HEK293 (cell line): ENCODE data around the gene PALM2AKAP2.
A peak's percentile ranks its signal among the peaks of the same experiment; 100 is the strongest.

Experiments
- AEBP2 ChIP-seq: fragments of 450-650 bp; formaldehyde crosslinking; IDR thresholded peaks from 2 replicates; pipeline ENCODE4 v1.5.1; 2016; ENCODE audit warnings: missing biosample characterization, missing genetic modification characterization, borderline replicate concordance
- CTCF ChIP-seq: fragments of 450-650 bp; formaldehyde crosslinking; IDR thresholded peaks from 2 replicates; pipeline ENCODE4 v1.5.1; 2016; ENCODE audit warnings: missing biosample characterization, missing genetic modification characterization
- GLI2 ChIP-seq: fragments of 450-650 bp; formaldehyde crosslinking; IDR thresholded peaks from 2 replicates; pipeline ENCODE4; 2017; ENCODE audit warnings: missing biosample characterization, missing genetic modification characterization, low read depth, borderline replicate concordance
- HOXA7 ChIP-seq: sonication (generic); formaldehyde crosslinking; IDR thresholded peaks from 2 replicates; pipeline ENCODE4 v1.8.1; 2022; ENCODE audit warnings: missing genetic modification reagents, borderline replicate concordance
- KLF8 ChIP-seq: fragments of 450-650 bp; formaldehyde crosslinking; IDR thresholded peaks from 2 replicates; pipeline ENCODE4 v1.5.1; 2016; ENCODE audit warnings: missing biosample characterization, missing genetic modification characterization
- PRDM10 ChIP-seq: fragments of 450-650 bp; formaldehyde crosslinking; IDR thresholded peaks from 2 replicates; pipeline ENCODE4 v1.5.1; 2016; ENCODE audit warnings: missing biosample characterization, missing genetic modification characterization
- YY1 ChIP-seq: fragments of 450-650 bp; formaldehyde crosslinking; IDR thresholded peaks from 2 replicates; pipeline ENCODE4 v1.5.1; 2018; ENCODE audit warnings: missing biosample characterization, missing genetic modification characterization
- ZBTB20 ChIP-seq: fragments of 450-650 bp; formaldehyde crosslinking; IDR thresholded peaks from 2 replicates; pipeline ENCODE4 v1.5.1; 2016; ENCODE audit warnings: missing biosample characterization, missing genetic modification characterization
- ZNF10 ChIP-seq: fragments of 450-650 bp; formaldehyde crosslinking; IDR thresholded peaks from 2 replicates; pipeline ENCODE4 v1.5.1; 2017; ENCODE audit warnings: missing biosample characterization, missing genetic modification characterization
- ZNF324 ChIP-seq: fragments of 450-650 bp; formaldehyde crosslinking; IDR thresholded peaks from 2 replicates; pipeline ENCODE4 v1.5.1; 2016; ENCODE audit warnings: missing biosample characterization, missing genetic modification characterization
- ZNF473 ChIP-seq: fragments of 450-650 bp; formaldehyde crosslinking; IDR thresholded peaks from 2 replicates; pipeline ENCODE4 v1.5.1; 2017; ENCODE audit warnings: missing biosample characterization, missing genetic modification characterization
- ZNF501 ChIP-seq: fragments of 450-650 bp; formaldehyde crosslinking; IDR thresholded peaks from 2 replicates; pipeline ENCODE4 v1.5.1; 2016; ENCODE audit warnings: missing biosample characterization, missing genetic modification characterization
- ZNF544 ChIP-seq: fragments of 450-650 bp; formaldehyde crosslinking; IDR thresholded peaks from 2 replicates; pipeline ENCODE4 v1.5.0; 2017; ENCODE audit warnings: missing biosample characterization, missing genetic modification characterization
- ZNF548 ChIP-seq: fragments of 450-650 bp; formaldehyde crosslinking; IDR thresholded peaks from 2 replicates; pipeline ENCODE4 v1.5.1; 2016; ENCODE audit warnings: missing biosample characterization, missing genetic modification characterization
- ZNF555 ChIP-seq: fragments of 450-650 bp; formaldehyde crosslinking; conservative IDR thresholded peaks from 2 replicates; pipeline ENCODE4 v1.5.1; 2017; ENCODE audit warnings: missing biosample characterization, mild to moderate bottlenecking, missing genetic modification characterization, inconsistent platforms
- ZNF658 ChIP-seq: fragments of 450-650 bp; formaldehyde crosslinking; IDR thresholded peaks from 2 replicates; pipeline ENCODE4; 2016; ENCODE audit warnings: missing biosample characterization, missing genetic modification characterization
- ZNF707 ChIP-seq: fragments of 450-650 bp; formaldehyde crosslinking; IDR thresholded peaks from 2 replicates; pipeline ENCODE4 v1.5.1; 2016; ENCODE audit warnings: missing biosample characterization, missing genetic modification characterization
- ZNF785 ChIP-seq: fragments of 450-650 bp; formaldehyde crosslinking; IDR thresholded peaks from 2 replicates; pipeline ENCODE4 v1.5.1; 2016; ENCODE audit warnings: missing biosample characterization, missing genetic modification characterization
- ZNF837 ChIP-seq: fragments of 450-650 bp; formaldehyde crosslinking; IDR thresholded peaks from 2 replicates; pipeline ENCODE4 v1.5.1; 2016; ENCODE audit warnings: missing biosample characterization, missing genetic modification characterization
- TF ChIP-seq, protein P1 (sequence below): fragments of 450-650 bp; formaldehyde crosslinking; IDR thresholded peaks from 2 replicates; pipeline ENCODE4 v1.5.1; 2017; ENCODE audit warnings: missing biosample characterization, missing genetic modification characterization
- TF ChIP-seq, protein P2 (sequence below): fragments of 450-650 bp; formaldehyde crosslinking; IDR thresholded peaks from 2 replicates; pipeline ENCODE4 v1.5.1; 2016; ENCODE audit warnings: missing biosample characterization, missing genetic modification characterization
- TF ChIP-seq, protein P3 (sequence below): fragments of 450-650 bp; formaldehyde crosslinking; IDR thresholded peaks from 2 replicates; pipeline ENCODE4 v1.5.1; 2016; ENCODE audit warnings: missing biosample characterization, missing genetic modification characterization
- TF ChIP-seq, protein P4 (sequence below): fragments of 450-650 bp; formaldehyde crosslinking; IDR thresholded peaks from 2 replicates; pipeline ENCODE4 v1.5.1; 2016; ENCODE audit warnings: missing biosample characterization, missing genetic modification characterization
- TF ChIP-seq, protein P5 (sequence below): fragments of 450-650 bp; formaldehyde crosslinking; optimal IDR thresholded peaks from 2 replicates; pipeline ENCODE3; 2016; ENCODE audit warnings: missing biosample characterization, mild to moderate bottlenecking, missing genetic modification characterization

The PALM2AKAP2 gene

DNA sequence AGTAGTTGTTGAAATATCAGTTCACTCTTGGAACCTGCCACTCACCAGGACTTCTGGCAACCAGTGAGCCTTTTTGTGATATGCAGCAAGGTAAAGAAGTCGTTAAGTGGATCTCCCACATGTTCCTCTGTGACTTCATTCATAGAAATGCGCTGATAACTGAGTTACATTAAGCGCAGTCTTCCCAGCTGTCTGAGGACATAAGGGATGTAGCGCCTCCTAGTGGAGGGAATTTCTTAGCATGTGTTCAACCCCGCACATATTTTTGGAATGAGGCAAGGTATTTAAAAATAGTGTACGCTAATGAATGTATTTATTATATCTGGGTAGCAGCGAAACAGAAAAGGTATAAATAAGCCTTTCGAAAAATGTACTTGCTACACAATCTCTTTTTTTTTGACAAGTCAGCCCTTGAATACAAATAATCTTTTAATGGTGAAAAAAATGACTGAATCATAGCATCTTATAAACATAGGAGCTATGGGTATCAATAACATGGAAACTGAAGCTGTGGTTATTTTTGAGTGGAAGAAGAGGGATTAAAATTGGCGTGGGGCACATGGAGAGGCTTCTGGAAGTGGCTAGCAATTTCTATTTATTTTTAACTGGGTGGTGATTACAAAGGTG, 38.0 kb downstream of the PALM2AKAP2 start (continued):
- TF ChIP-seq, protein P1, sequence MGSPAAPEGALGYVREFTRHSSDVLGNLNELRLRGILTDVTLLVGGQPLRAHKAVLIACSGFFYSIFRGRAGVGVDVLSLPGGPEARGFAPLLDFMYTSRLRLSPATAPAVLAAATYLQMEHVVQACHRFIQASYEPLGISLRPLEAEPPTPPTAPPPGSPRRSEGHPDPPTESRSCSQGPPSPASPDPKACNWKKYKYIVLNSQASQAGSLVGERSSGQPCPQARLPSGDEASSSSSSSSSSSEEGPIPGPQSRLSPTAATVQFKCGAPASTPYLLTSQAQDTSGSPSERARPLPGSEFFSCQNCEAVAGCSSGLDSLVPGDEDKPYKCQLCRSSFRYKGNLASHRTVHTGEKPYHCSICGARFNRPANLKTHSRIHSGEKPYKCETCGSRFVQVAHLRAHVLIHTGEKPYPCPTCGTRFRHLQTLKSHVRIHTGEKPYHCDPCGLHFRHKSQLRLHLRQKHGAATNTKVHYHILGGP (tag by site-specific recombination) = no peak
- TF ChIP-seq ZNF548 (tag by site-specific recombination) = no peak
- TF ChIP-seq ZNF658 (tag by site-specific recombination) = no peak
- TF ChIP-seq, protein P2, sequence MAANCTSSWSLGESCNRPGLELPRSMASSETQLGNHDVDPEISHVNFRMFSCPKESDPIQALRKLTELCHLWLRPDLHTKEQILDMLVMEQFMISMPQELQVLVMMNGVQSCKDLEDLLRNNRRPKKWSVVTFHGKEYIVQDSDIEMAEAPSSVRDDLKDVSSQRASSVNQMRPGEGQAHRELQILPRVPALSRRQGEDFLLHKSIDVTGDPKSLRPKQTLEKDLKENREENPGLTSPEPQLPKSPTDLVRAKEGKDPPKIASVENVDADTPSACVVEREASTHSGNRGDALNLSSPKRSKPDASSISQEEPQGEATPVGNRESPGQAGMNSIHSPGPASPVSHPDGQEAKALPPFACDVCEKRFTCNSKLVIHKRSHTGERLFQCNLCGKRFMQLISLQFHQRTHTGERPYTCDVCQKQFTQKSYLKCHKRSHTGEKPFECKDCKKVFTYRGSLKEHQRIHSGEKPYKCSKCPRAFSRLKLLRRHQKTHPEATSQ (tag by site-specific recombination) = no peak
- no peak for TF ChIP-seq YY1 (tag by site-specific recombination)
- no peak for TF ChIP-seq ZNF473 (tag by site-specific recombination)
- TF ChIP-seq GLI2 (tag by site-specific recombination) = no peak
- 0 out of 2 replicates have a peak, but pooled peaks have one; percentile 39 for TF ChIP-seq ZNF324
- TF ChIP-seq, protein P3, sequence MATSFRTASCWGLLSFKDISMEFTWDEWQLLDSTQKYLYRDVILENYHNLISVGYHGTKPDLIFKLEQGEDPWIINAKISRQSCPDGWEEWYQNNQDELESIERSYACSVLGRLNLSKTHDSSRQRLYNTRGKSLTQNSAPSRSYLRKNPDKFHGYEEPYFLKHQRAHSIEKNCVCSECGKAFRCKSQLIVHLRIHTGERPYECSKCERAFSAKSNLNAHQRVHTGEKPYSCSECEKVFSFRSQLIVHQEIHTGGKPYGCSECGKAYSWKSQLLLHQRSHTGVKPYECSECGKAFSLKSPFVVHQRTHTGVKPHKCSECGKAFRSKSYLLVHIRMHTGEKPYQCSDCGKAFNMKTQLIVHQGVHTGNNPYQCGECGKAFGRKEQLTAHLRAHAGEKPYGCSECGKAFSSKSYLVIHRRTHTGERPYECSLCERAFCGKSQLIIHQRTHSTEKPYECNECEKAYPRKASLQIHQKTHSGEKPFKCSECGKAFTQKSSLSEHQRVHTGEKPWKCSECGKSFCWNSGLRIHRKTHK = no peak
- no peak for TF ChIP-seq ZNF10 (tag by site-specific recombination)
- no peak for TF ChIP-seq ZNF555
- 0 out of 2 replicates have a peak, but pooled peaks have one; percentile 25 for TF ChIP-seq ZBTB20
- TF ChIP-seq, protein P4, sequence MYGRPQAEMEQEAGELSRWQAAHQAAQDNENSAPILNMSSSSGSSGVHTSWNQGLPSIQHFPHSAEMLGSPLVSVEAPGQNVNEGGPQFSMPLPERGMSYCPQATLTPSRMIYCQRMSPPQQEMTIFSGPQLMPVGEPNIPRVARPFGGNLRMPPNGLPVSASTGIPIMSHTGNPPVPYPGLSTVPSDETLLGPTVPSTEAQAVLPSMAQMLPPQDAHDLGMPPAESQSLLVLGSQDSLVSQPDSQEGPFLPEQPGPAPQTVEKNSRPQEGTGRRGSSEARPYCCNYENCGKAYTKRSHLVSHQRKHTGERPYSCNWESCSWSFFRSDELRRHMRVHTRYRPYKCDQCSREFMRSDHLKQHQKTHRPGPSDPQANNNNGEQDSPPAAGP = no peak
- TF ChIP-seq PRDM10 = no peak
- no peak for TF ChIP-seq ZNF785 (tag by site-specific recombination)
- no peak for TF ChIP-seq HOXA7 (CRISPR knock-in tag)
- no peak for TF ChIP-seq KLF8 (tag by site-specific recombination)
- no peak for TF ChIP-seq ZNF501
- no peak for TF ChIP-seq AEBP2 (tag by site-specific recombination)
- no peak for TF ChIP-seq CTCF (tag by site-specific recombination)
- TF ChIP-seq ZNF707 (tag by site-specific recombination) = no peak
- no peak for TF ChIP-seq ZNF837 (tag by site-specific recombination)
- no peak for TF ChIP-seq ZNF544 (tag by site-specific recombination)
- TF ChIP-seq, protein P5, sequence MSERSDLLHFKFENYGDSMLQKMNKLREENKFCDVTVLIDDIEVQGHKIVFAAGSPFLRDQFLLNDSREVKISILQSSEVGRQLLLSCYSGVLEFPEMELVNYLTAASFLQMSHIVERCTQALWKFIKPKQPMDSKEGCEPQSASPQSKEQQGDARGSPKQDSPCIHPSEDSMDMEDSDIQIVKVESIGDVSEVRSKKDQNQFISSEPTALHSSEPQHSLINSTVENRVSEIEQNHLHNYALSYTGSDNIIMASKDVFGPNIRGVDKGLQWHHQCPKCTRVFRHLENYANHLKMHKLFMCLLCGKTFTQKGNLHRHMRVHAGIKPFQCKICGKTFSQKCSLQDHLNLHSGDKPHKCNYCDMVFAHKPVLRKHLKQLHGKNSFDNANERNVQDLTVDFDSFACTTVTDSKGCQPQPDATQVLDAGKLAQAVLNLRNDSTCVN (tag by site-specific recombination) = no peak
